HG03066 (cell line): ENCODE data around the gene POSTN.

Experiments used
- ATAC-seq: cut with Tn5 transposase; IDR thresholded peaks from one replicate; pipeline ENCODE4 v1.9.1; 2021; ENCODE audit warnings: low read depth; ENCODE audit not compliant: unreplicated experiment

The POSTN gene

GRCh38 chr13:37529751-37530385, 68.7 kb downstream of the POSTN start:
- no peak for ATAC-seq

- ATAC-seq = no peak
Observed at GRCh38 chr13:37526710-37527473, 71.7 kb downstream of the POSTN start.

GRCh38 chr13:37515226-37515625, 83.3 kb downstream of the POSTN start:
- ATAC-seq = no peak
